ENCODE results near the gene TTYH3. TPM values are rescaled to one million over a fixed set of nuclear protein-coding genes. Genes with fewer than 3 reads are reported as not detected.
A peak's percentile ranks its signal among the peaks of the same experiment; 100 is the strongest.

Gene TTYH3
- total and polyA plus RNA-seq, 2 of the 13 experiments (the other 11 are each of a cell fraction or from before 2014, with no cell fraction given), result 26.3 to 50.0 TPM

DNA sequence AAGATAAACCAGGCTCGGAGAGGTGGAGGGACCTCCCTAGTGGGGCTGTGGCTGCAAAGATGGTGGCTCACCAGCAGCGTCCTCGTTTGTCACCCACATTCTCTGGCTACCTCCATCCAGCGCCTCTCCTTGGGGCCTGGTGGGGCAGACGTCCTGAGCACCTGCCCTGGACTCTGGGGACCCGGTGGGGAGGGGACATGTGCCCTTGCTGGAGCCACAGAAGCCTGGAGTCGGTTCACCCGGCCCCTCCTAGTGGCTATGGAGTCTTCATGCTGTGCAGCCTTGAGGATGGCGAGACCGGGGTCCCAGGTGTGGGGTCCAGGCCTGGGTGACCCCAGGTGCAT is 14.5 kb downstream of the TTYH3 start:
- H4K20me1 ChIP-seq (ENCODE audit: insufficient read depth, low read length), result peaks cover 37% of the 10 kb centered on the region; the same call in 1 of the 2 replicates
- no peak overlapping the region for H3K4me2 ChIP-seq (ENCODE audit: low read depth, low read length)
- peaks cover 21% of the 10 kb centered on the region for H3K79me2 ChIP-seq (ENCODE audit: insufficient read depth, low read length)
- POLR2A ChIA-PET, result no interaction called here
- H3K27me3 ChIP-seq (ENCODE audit: control insufficient read depth in 1 of 2, insufficient read depth in 2 of 2, low read length in 2 of 2), result no peaks in the 10 kb centered on the region
- WGBS (ENCODE audit: low lambda C conversion rate), result 100% methylated on average over 6 of the region's 10 CpGs
- in situ Hi-C loops (cut with HindIII; ENCODE audit: extremely low pct_ligation_motif_present, low pct_unique_long_range_greater_than_20kb), result loop anchor here (10.0 kb wide), 1 partner anchor 82 kb away; no protein-coding TSS in a partner anchor
- CTCF ChIA-PET (ENCODE audit: low intra/inter-chr PET ratio, low total read pairs), result no interaction called here
- no peak overlapping the region for H2AFZ ChIP-seq (ENCODE audit: low read length)
- no peaks in the 10 kb centered on the region for H3K9me3 ChIP-seq (ENCODE audit: low read length)
- no peak for TF ChIP-seq ATM (IDR thresholded peaks at IDR 0.05; ENCODE audit: borderline replicate concordance)
- TF ChIP-seq AGO2 (optimal IDR thresholded peaks at IDR 0.05; ENCODE audit: low read depth, low read length), result peak; percentile 12
- TF ChIP-seq POLR2G (IDR thresholded peaks at IDR 0.05; ENCODE audit: low read depth, low read length), result 0 out of 2 replicates have a peak, but pooled peaks have one; percentile 26
- no peak overlapping the region for H3K9ac ChIP-seq (ENCODE audit: insufficient read depth, low read depth, low read length)
- intact Hi-C loops (cut with micrococcal nuclease; ENCODE audit: unreplicated experiment), result no loop called here
- H3K36me3 ChIP-seq (replicated peaks in 1 of 2; ENCODE audit: control insufficient read depth in 1 of 2, insufficient read depth in 2 of 2, low read length in 2 of 2), result peaks cover 15 to 24% of the 10 kb centered on the region in 2 experiments; a peak in 4 of 5 replicates
- no peak for FAIRE-seq
- H3K4me1 ChIP-seq (ENCODE audit: insufficient read depth, low read length), result peaks cover 21% of the 10 kb centered on the region
- no peak for ATAC-seq
- BruUV-seq (replicated peaks), result no TSS peak
- no peak for DNase-seq (ENCODE audit: low spot score)
- no peak overlapping the region for H3K27ac ChIP-seq (ENCODE audit: extremely low read length, insufficient read depth, low read length)
- H3K4me3 ChIP-seq (replicated peaks in 1 of 3; ENCODE audit: insufficient read depth in 1 of 3, low read depth in 2 of 3, low read length in 3 of 3), result no peak overlapping the region

DNA sequence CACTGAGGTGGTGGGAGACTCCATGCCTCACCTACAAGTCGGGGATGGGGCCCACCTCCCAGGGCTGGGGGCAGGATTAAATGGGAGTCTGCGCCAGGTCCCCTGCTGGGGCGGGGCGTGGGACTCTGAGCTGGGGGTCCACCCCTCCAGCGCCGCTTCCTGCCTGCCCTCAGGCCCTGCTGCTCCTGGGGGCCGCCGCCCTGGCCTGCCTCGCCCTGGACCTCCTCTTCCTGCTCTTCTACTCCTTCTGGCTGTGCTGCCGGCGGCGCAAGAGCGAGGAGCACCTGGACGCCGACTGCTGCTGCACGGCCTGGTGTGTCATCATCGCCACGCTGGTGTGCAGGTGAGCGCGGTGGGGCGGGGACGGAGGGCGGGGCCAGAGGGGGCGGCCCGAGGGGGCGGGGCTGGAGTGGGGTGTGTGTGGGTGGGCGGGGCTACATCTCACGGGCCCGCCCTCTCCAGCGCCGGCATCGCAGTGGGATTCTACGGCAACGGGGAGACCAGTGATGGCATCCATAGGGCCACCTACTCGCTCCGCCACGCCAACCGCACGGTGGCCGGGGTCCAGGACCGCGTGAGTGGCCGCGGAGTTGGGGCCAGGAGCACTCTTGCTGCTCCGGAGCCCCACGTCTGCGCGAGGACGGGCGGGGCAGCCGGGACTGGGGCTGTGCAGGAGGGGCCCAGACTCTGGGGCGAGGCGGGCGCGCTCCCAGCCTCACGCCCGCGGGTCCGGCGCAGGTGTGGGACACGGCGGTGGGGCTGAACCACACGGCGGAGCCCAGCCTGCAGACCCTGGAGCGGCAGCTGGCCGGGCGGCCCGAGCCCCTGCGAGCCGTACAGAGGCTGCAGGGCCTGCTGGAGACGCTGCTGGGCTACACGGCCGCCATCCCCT is 15.1 kb downstream of the TTYH3 start:
- BruUV-seq (replicated peaks), result no TSS peak
- ChIA-PET CTCF (ENCODE audit: low intra/inter-chr PET ratio, low total read pairs) (no interaction called here), POLR2A (no interaction called here)
- no peak overlapping the region for H3K9ac ChIP-seq (ENCODE audit: insufficient read depth, low read depth, low read length)
- H3K4me3 ChIP-seq (replicated peaks in 1 of 3; ENCODE audit: insufficient read depth in 1 of 3, low read depth in 2 of 3, low read length in 3 of 3), result no peak overlapping the region
- ATAC-seq, result no peak
- no peak overlapping the region for H2AFZ ChIP-seq (ENCODE audit: low read length)
- no peak overlapping the region for H3K27ac ChIP-seq (ENCODE audit: extremely low read length, insufficient read depth, low read length)
- peaks cover 18 to 28% of the 10 kb centered on the region in 2 experiments; a peak in 4 of 5 replicates for H3K36me3 ChIP-seq (replicated peaks in 1 of 2; ENCODE audit: control insufficient read depth in 1 of 2, insufficient read depth in 2 of 2, low read length in 2 of 2)
- H3K9me3 ChIP-seq (ENCODE audit: low read length), result no peaks in the 10 kb centered on the region
- in situ Hi-C loops (cut with HindIII; ENCODE audit: extremely low pct_ligation_motif_present, low pct_unique_long_range_greater_than_20kb) (loop anchor here (10.0 kb wide), 1 partner anchor 82 kb away; no protein-coding TSS in a partner anchor), intact Hi-C loops (cut with micrococcal nuclease; ENCODE audit: unreplicated experiment) (no loop called here)
- WGBS (ENCODE audit: low lambda C conversion rate), result 96% methylated on average over 49 of the region's 73 CpGs
- no peaks in the 10 kb centered on the region for H3K27me3 ChIP-seq (ENCODE audit: control insufficient read depth in 1 of 2, insufficient read depth in 2 of 2, low read length in 2 of 2)
- H3K4me2 ChIP-seq (ENCODE audit: low read depth, low read length), result no peak overlapping the region
- FAIRE-seq, result no peak
- TF ChIP-seq KLF12 (CRISPR knock-in tag; IDR thresholded peaks at IDR 0.05; ENCODE audit: borderline replicate concordance) (no peak), ATAD3A (CRISPR knock-in tag; IDR thresholded peaks at IDR 0.05) (no peak), CBFB (CRISPR knock-in tag; IDR thresholded peaks at IDR 0.05) (no peak), SP1 (IDR thresholded peaks at IDR 0.05) (no peak), SP1 (CRISPR knock-in tag; IDR thresholded peaks at IDR 0.05) (no peak), RBFOX2 (IDR thresholded peaks at IDR 0.05; ENCODE audit: low read depth, low read length) (peak; percentile 63)
- TF ChIP-seq, protein P1, sequence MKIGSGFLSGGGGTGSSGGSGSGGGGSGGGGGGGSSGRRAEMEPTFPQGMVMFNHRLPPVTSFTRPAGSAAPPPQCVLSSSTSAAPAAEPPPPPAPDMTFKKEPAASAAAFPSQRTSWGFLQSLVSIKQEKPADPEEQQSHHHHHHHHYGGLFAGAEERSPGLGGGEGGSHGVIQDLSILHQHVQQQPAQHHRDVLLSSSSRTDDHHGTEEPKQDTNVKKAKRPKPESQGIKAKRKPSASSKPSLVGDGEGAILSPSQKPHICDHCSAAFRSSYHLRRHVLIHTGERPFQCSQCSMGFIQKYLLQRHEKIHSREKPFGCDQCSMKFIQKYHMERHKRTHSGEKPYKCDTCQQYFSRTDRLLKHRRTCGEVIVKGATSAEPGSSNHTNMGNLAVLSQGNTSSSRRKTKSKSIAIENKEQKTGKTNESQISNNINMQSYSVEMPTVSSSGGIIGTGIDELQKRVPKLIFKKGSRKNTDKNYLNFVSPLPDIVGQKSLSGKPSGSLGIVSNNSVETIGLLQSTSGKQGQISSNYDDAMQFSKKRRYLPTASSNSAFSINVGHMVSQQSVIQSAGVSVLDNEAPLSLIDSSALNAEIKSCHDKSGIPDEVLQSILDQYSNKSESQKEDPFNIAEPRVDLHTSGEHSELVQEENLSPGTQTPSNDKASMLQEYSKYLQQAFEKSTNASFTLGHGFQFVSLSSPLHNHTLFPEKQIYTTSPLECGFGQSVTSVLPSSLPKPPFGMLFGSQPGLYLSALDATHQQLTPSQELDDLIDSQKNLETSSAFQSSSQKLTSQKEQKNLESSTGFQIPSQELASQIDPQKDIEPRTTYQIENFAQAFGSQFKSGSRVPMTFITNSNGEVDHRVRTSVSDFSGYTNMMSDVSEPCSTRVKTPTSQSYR (CRISPR knock-in tag; IDR thresholded peaks at IDR 0.05; ENCODE audit: borderline replicate concordance), result no peak
- TF ChIP-seq, protein P2, sequence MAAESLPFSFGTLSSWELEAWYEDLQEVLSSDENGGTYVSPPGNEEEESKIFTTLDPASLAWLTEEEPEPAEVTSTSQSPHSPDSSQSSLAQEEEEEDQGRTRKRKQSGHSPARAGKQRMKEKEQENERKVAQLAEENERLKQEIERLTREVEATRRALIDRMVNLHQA (CRISPR knock-in tag; IDR thresholded peaks at IDR 0.05), result no peak
- peaks cover 15% of the 10 kb centered on the region for H3K79me2 ChIP-seq (ENCODE audit: insufficient read depth, low read length)
- H3K4me1 ChIP-seq (ENCODE audit: insufficient read depth, low read length), result peaks cover 14% of the 10 kb centered on the region
- DNase-seq (ENCODE audit: low spot score), result no peak
- peaks cover 33% of the 10 kb centered on the region; the same call in 1 of the 2 replicates for H4K20me1 ChIP-seq (ENCODE audit: insufficient read depth, low read length)

Data from HepG2 (cell line).